Umbilical cord (tissue), 2 donors: ENCODE results near the gene DDX39A. TPM values are rescaled to one million over a fixed set of nuclear protein-coding genes. Genes with fewer than 3 reads are reported as not detected.

Experiments used
- DNase-seq: peaks from one replicate; pipeline ENCODE4 v3.0.0-alpha.2; 2015; ENCODE audit warnings: low spot score
- total RNA-seq: library from RNA; depleted of rRNA; stranded (reverse); fragments of >200 nt; gene quantifications from one replicate; pipeline ENCODE4 v1.2.3, GENCODE V29; 2014; ENCODE audit warnings: low replicate concordance; ENCODE audit not compliant: insufficient read depth

DDX39A gene
- total RNA-seq, 1 donor from 2014 or later, result 34.9 TPM

- DNase-seq, result peak; percentile 82
Measured at GRCh38 chr19:14434543-14435319, 15.6 kb upstream of the DDX39A start.

GRCh38 chr19:14433554-14434501, 14.7 kb upstream of the DDX39A start:
- no peak for DNase-seq

GRCh38 chr19:14432791-14433553, 13.8 kb upstream of the DDX39A start, which contains the start of gene PKN1:
Gene PKN1, plus strand, starts transcription at chr19:14433306. Its CDS starts 216 bp downstream, at chr19:14433522.
- DNase-seq, result peak; percentile 66

- DNase-seq, result no peak
Measured at GRCh38 chr19:14430712-14431111, 11.6 kb upstream of the DDX39A start.

- no peak for DNase-seq
Measured at GRCh38 chr19:14428882-14429416, 9.8 kb upstream of the DDX39A start.

- no peak for DNase-seq
Measured at GRCh38 chr19:14427461-14427860, 8.3 kb upstream of the DDX39A start.

GRCh38 chr19:14425696-14426138, 6.6 kb upstream of the DDX39A start:
- DNase-seq, result peak; percentile 69

- no peak for DNase-seq
Measured at GRCh38 chr19:14418856-14419105, 360 bp downstream of the DDX39A start.

GRCh38 chr19:14416817-14417231, 2.3 kb downstream of the DDX39A start:
- DNase-seq, result no peak

- no peak for DNase-seq
Measured at GRCh38 chr19:14414926-14415690, 4.0 kb downstream of the DDX39A start.

- no peak for DNase-seq
Measured at GRCh38 chr19:14413693-14414181, 5.4 kb downstream of the DDX39A start.

GRCh38 chr19:14412996-14413692, 6.0 kb downstream of the DDX39A start:
- no peak for DNase-seq

GRCh38 chr19:14412324-14412995, 6.7 kb downstream of the DDX39A start:
- DNase-seq, result no peak

GRCh38 chr19:14411938-14412245, 7.2 kb downstream of the DDX39A start:
- DNase-seq, result no peak

- no peak for DNase-seq
Measured at GRCh38 chr19:14411161-14411937, 7.8 kb downstream of the DDX39A start.

- no peak for DNase-seq
Measured at GRCh38 chr19:14410091-14411051, 8.8 kb downstream of the DDX39A start.

- no peak for DNase-seq
Measured at GRCh38 chr19:14409146-14410023, 9.8 kb downstream of the DDX39A start.
